ENCODE results near the gene UQCRQ. TPM values are rescaled to one million over a fixed set of nuclear protein-coding genes. Genes with fewer than 3 reads are reported as not detected.

UQCRQ gene
- total RNA-seq, 1 donor from 2014 or later, result 271 TPM

DNA sequence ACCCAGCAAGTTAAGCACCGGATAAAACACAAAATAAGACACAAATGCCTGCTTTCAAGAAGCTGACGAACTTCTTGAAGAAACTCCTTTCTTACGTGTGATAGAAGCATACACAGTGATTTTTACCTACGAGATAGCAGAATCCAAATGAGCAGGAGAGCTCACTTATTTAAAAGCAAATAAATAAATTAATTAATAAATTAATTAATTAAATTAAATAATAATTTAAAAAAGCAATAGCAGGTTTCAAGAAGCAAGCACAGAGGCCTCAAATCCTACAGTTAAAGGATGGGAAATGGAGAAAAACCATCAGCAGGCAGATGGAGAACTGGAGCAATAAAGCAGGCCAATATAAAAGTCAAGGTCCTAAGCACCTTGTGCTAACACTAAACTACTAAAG lies 24.4 kb downstream of the UQCRQ start:
- intact Hi-C loops (cut with DNase I), result no loop called here
- no peak overlapping the region for H3K4me3 ChIP-seq
- no peak overlapping the region for H3K27ac ChIP-seq
- H3K36me3 ChIP-seq, result peaks cover 97% of the 10 kb centered on the region
- TF ChIP-seq, protein P1, sequence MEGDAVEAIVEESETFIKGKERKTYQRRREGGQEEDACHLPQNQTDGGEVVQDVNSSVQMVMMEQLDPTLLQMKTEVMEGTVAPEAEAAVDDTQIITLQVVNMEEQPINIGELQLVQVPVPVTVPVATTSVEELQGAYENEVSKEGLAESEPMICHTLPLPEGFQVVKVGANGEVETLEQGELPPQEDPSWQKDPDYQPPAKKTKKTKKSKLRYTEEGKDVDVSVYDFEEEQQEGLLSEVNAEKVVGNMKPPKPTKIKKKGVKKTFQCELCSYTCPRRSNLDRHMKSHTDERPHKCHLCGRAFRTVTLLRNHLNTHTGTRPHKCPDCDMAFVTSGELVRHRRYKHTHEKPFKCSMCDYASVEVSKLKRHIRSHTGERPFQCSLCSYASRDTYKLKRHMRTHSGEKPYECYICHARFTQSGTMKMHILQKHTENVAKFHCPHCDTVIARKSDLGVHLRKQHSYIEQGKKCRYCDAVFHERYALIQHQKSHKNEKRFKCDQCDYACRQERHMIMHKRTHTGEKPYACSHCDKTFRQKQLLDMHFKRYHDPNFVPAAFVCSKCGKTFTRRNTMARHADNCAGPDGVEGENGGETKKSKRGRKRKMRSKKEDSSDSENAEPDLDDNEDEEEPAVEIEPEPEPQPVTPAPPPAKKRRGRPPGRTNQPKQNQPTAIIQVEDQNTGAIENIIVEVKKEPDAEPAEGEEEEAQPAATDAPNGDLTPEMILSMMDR (IDR thresholded peaks at IDR 0.05), result no peak
- ATAC-seq, result no peak
- DNase-seq, result no peak
- H3K4me1 ChIP-seq, result no peaks in the 10 kb centered on the region
- H3K27me3 ChIP-seq (ENCODE audit: low read depth), result no peaks in the 10 kb centered on the region
- no peaks in the 10 kb centered on the region for H3K9me3 ChIP-seq

DNA sequence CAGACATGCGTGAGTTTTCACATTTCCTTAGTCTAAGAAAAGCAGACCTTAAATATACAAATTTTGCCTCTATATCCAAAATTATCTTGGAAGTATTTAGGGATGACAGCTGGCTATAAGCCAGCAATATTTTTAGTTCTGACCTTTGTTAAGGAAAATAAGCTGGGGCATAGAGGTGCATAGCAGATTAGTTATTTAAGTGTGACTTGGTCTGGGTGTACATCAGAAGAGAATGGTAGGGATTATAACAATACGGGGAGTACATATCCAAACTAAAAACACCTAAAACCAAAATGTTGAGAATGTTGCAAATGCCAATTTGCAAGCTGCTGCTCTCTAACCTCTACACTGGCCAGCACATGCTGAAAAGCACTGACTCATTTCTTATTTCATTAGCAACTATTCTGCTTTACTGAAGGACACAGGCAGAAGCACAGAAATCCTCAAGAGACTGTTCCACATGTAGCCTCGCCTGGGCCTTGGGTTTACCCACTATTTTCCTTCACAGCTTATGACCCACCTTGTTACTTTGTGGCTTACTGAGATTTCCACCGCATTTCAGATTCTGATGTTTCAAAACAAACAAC lies 29.4 kb downstream of the UQCRQ start:
- Histone ChIP-seq H3K4me1 (no peaks in the 10 kb centered on the region), H3K36me3 (peaks cover 93% of the 10 kb centered on the region), H3K27me3 (ENCODE audit: low read depth) (no peaks in the 10 kb centered on the region), H3K4me3 (no peak overlapping the region), H3K27ac (no peak overlapping the region), H3K9me3 (no peaks in the 10 kb centered on the region)
- TF ChIP-seq, protein P1 (IDR thresholded peaks at IDR 0.05), result no peak
- DNase-seq (no peak), ATAC-seq (no peak)
- intact Hi-C loops (cut with DNase I), result no loop called here

GRCh38 chr5:132896685-132897084 lies 30.2 kb downstream of the UQCRQ start:
- H3K9me3 ChIP-seq, result no peaks in the 10 kb centered on the region
- ATAC-seq (no peak), DNase-seq (no peak)
- H3K4me3 ChIP-seq, result no peak overlapping the region
- no peaks in the 10 kb centered on the region for H3K4me1 ChIP-seq
- no peaks in the 10 kb centered on the region for H3K27me3 ChIP-seq (ENCODE audit: low read depth)
- TF ChIP-seq, protein P1 (IDR thresholded peaks at IDR 0.05), result no peak
- H3K27ac ChIP-seq, result no peak overlapping the region
- peaks cover 91% of the 10 kb centered on the region for H3K36me3 ChIP-seq
- intact Hi-C loops (cut with DNase I), result no loop called here

- Histone ChIP-seq H3K36me3 (peaks cover 88% of the 10 kb centered on the region), H3K4me1 (no peaks in the 10 kb centered on the region), H3K9me3 (no peaks in the 10 kb centered on the region), H3K4me3 (no peak overlapping the region), H3K27me3 (ENCODE audit: low read depth) (no peaks in the 10 kb centered on the region), H3K27ac (no peak overlapping the region)
- ATAC-seq (no peak), DNase-seq (no peak)
- intact Hi-C loops (cut with DNase I), result no loop called here
- TF ChIP-seq, protein P1 (IDR thresholded peaks at IDR 0.05), result no peak
These were observed 31.7 kb downstream of the UQCRQ start for GRCh38 chr5:132898094-132898493.

- Histone ChIP-seq H3K4me1 (peaks cover 11% of the 10 kb centered on the region), H3K9me3 (no peaks in the 10 kb centered on the region), H3K36me3 (peaks cover 71% of the 10 kb centered on the region), H3K4me3 (no peak overlapping the region), H3K27ac (no peak overlapping the region), H3K27me3 (ENCODE audit: low read depth) (no peaks in the 10 kb centered on the region)
- intact Hi-C loops (cut with DNase I), result no loop called here
- TF ChIP-seq, protein P1 (IDR thresholded peaks at IDR 0.05), result no peak
- DNase-seq (no peak), ATAC-seq (no peak)
These were observed 34.6 kb downstream of the UQCRQ start for GRCh38 chr5:132901036-132901435.

Data from lower lobe of right lung (tissue), 2 donors.